ENCODE data around the gene ERC2.

Gene ERC2

GRCh38 chr3:55629432-55629831, 838.8 kb downstream of the ERC2 start:
- no peak for TF ChIP-seq CTCF (IDR thresholded peaks at IDR 0.05; ENCODE audit: low read depth, low read length, missing control alignments)
- DNase-seq (ENCODE audit: low read depth) = no peak
- in situ Hi-C loops (cut with HindIII; ENCODE audit: low sequenced_read_pairs) = no loop called here

DNA sequence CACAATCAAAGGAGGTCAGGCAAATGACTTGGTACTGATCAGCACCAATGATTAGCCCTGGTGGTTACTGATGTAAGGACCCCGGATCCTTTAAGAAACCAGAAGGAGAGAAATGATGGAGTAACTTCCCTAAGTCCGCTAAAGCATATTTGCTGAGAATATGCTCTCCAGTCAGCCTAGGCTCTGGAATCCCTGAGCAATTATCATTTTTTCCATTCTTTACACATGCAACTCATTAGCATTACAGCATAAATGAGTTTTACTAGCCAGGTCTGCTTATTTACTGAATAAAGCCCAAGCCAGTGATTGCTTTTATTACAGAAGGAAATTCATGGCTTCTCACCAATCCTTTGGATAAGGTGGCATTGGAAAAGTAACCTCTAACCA, 842.0 kb downstream of the ERC2 start:
- no peak for TF ChIP-seq CTCF (IDR thresholded peaks at IDR 0.05; ENCODE audit: low read depth, low read length, missing control alignments)
- no peak overlapping the region for H3K4me3 ChIP-seq (ENCODE audit: low read depth, low read length)
- in situ Hi-C loops (cut with HindIII; ENCODE audit: low sequenced_read_pairs) = no loop called here
- DNase-seq (ENCODE audit: low read depth) = no peak

More at GRCh38 chr3:55629432-55629831, 838.8 kb downstream of the ERC2 start:
- H3K4me3 ChIP-seq (ENCODE audit: low read depth, low read length) = no peak overlapping the region

DNA sequence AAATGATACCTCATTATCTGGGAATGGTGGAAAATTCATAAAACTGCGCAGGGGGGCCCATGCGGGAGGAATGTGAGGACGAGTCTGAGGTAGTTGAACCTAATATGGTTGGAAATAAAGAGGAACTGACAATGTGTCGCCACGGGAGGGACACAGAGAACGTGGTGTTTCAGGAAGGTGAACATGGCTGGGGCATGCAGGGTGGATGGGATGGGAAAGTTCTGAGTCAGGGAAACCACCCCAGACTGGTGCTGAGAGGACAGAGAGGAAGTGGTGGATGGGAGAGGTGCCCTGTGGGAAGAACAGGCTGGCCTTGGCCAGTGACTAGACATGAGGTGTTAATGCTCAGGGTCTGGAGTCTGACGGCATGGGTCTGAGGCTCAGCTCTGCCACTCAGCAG, 844.0 kb downstream of the ERC2 start:
- no peak for DNase-seq (ENCODE audit: low read depth)
- in situ Hi-C loops (cut with HindIII; ENCODE audit: low sequenced_read_pairs) = no loop called here
- H3K4me3 ChIP-seq (ENCODE audit: low read depth, low read length) = no peak overlapping the region
- no peak for TF ChIP-seq CTCF (IDR thresholded peaks at IDR 0.05; ENCODE audit: low read depth, low read length, missing control alignments)

DNA sequence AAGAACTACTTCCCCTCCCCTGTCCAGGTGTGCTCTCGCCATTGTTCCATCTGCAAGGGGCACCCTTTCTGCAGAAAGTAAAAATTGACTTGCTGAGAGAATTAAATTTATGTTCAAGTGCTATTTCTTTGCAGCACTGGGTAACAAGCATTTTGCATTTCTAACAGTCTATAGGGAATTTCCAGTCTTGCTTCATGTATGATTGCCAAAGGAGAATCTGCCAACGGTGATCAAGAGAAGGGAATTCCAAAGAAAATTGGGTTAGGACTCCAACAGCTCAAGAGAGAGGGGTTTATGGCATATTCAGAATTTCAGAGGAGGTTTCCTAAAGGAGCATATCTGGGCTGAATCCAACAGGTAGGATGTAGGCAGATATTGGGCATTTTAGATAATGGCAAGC, 844.5 kb downstream of the ERC2 start:
- no peak for TF ChIP-seq CTCF (IDR thresholded peaks at IDR 0.05; ENCODE audit: low read depth, low read length, missing control alignments)
- in situ Hi-C loops (cut with HindIII; ENCODE audit: low sequenced_read_pairs) = no loop called here
- no peak for DNase-seq (ENCODE audit: low read depth)
- no peak overlapping the region for H3K4me3 ChIP-seq (ENCODE audit: low read depth, low read length)

DNA sequence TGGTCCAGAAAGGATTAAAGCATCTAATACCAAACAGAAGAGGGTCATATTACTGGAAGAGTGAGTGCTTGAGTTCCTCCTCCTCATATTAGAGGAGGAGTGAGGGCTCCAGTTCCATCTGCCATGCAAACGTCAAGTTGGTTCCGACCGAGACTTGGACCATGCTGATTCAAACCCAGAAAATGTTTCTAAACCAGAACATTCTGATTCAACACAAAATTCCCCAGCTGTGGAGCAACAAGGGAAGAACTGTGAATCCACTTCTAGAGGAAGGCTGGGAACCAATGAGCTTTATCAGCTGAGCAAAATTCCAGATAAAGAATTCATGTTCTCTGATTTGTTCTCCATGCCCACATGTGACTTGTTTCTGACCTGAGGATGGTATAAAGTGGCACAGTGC, 845.5 kb downstream of the ERC2 start:
- in situ Hi-C loops (cut with HindIII; ENCODE audit: low sequenced_read_pairs) = no loop called here
- no peak for DNase-seq (ENCODE audit: low read depth)
- TF ChIP-seq CTCF (IDR thresholded peaks at IDR 0.05; ENCODE audit: low read depth, low read length, missing control alignments) = no peak
- no peak overlapping the region for H3K4me3 ChIP-seq (ENCODE audit: low read depth, low read length)

DNA sequence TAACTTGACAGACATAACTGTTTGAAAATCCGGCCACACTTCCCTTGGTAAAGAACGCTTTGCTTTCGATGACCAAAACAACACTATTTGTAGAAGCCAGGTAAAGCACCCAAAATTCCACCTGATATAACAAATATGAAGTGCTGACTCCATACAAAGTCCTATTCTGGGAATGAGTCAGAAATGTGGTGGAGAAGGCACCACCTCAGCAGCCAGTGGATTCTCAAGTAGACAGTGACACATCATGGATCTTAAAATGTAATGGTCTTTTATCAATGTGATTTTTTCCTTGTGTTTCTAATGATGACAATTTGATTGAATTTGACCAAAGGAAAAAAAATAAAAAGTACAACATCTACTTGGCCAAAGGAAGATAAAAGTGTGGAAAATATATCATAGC, 846.2 kb downstream of the ERC2 start:
- no peak overlapping the region for H3K4me3 ChIP-seq (ENCODE audit: low read depth, low read length)
- DNase-seq (ENCODE audit: low read depth) = no peak
- in situ Hi-C loops (cut with HindIII; ENCODE audit: low sequenced_read_pairs) = no loop called here
- no peak for TF ChIP-seq CTCF (IDR thresholded peaks at IDR 0.05; ENCODE audit: low read depth, low read length, missing control alignments)

DNA sequence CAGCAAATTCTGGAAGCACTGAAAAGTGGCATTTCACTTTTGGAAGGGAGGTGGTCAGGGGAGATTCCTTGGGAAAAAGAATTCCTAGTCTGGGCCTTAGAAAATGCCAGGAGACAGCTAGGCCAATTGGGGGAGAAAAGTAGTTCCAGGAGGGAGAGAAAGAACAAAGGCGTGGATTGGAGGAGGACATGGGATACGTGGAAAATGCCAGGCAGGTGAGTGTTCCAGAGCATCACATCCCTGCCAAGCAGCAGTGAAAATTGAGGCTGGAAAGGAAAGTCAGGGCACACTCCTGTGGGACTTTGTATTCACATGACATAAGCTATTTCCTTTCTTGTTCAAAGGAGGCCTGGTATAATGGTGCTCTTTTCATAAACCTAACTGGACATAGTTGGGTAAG, 846.6 kb downstream of the ERC2 start:
- in situ Hi-C loops (cut with HindIII; ENCODE audit: low sequenced_read_pairs) = no loop called here

More for the DNA sequence above, 846.6 kb downstream of the ERC2 start:
- H3K4me3 ChIP-seq (ENCODE audit: low read depth, low read length) = no peak overlapping the region
- DNase-seq (ENCODE audit: low read depth) = no peak
- no peak for TF ChIP-seq CTCF (IDR thresholded peaks at IDR 0.05; ENCODE audit: low read depth, low read length, missing control alignments)

All from astrocyte of the cerebellum (primary cell).